Forelimb muscle (tissue), 1 donor: ENCODE measurements around the gene RNF133. TPM values are rescaled to one million over a fixed set of nuclear protein-coding genes. Genes with fewer than 3 reads are reported as not detected.

ENCODE experiments used
- polyA plus RNA-seq: library from polyadenylated mRNA; unstranded; fragments of 120-200 nt; gene quantifications from one replicate; pipeline ENCODE4 v1.2.1, GENCODE V29; 2013; ENCODE audit not compliant: insufficient read length

Gene RNF133
- polyA plus RNA-seq, 1 donor: not detected

Other genes with a start within 250 kb of the RNF133 start
- gene RNF148, start 3.8 kb upstream of the RNF133 start, polyA plus RNA-seq: not detected
- 3.9 TPM for gene CADPS2, start 187.3 kb upstream of the RNF133 start, polyA plus RNA-seq